Endothelial cell of hepatic sinusoid (primary cell): ENCODE results near the gene FAM120A.
"Not testable (repeated sequence)": the region's sequence is repeated elsewhere in the genome, so short reads cannot be mapped to it uniquely, and the experiment has no call there.

Experiments used
- in situ Hi-C: cut with HindIII; loops from 2 replicates; pipeline ENCODE4 v1.10.0; 2017; ENCODE audit warnings: low sequenced_read_pairs

FAM120A gene, protein sequence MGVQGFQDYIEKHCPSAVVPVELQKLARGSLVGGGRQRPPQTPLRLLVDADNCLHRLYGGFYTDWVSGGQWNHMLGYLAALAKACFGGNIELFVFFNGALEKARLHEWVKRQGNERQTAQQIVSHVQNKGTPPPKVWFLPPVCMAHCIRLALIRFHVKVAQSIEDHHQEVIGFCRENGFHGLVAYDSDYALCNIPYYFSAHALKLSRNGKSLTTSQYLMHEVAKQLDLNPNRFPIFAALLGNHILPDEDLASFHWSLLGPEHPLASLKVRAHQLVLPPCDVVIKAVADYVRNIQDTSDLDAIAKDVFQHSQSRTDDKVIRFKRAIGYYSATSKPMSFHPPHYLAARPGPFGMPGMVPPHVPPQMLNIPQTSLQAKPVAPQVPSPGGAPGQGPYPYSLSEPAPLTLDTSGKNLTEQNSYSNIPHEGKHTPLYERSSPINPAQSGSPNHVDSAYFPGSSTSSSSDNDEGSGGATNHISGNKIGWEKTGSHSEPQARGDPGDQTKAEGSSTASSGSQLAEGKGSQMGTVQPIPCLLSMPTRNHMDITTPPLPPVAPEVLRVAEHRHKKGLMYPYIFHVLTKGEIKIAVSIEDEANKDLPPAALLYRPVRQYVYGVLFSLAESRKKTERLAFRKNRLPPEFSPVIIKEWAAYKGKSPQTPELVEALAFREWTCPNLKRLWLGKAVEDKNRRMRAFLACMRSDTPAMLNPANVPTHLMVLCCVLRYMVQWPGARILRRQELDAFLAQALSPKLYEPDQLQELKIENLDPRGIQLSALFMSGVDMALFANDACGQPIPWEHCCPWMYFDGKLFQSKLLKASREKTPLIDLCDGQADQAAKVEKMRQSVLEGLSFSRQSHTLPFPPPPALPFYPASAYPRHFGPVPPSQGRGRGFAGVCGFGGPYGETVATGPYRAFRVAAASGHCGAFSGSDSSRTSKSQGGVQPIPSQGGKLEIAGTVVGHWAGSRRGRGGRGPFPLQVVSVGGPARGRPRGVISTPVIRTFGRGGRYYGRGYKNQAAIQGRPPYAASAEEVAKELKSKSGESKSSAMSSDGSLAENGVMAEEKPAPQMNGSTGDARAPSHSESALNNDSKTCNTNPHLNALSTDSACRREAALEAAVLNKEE

DNA sequence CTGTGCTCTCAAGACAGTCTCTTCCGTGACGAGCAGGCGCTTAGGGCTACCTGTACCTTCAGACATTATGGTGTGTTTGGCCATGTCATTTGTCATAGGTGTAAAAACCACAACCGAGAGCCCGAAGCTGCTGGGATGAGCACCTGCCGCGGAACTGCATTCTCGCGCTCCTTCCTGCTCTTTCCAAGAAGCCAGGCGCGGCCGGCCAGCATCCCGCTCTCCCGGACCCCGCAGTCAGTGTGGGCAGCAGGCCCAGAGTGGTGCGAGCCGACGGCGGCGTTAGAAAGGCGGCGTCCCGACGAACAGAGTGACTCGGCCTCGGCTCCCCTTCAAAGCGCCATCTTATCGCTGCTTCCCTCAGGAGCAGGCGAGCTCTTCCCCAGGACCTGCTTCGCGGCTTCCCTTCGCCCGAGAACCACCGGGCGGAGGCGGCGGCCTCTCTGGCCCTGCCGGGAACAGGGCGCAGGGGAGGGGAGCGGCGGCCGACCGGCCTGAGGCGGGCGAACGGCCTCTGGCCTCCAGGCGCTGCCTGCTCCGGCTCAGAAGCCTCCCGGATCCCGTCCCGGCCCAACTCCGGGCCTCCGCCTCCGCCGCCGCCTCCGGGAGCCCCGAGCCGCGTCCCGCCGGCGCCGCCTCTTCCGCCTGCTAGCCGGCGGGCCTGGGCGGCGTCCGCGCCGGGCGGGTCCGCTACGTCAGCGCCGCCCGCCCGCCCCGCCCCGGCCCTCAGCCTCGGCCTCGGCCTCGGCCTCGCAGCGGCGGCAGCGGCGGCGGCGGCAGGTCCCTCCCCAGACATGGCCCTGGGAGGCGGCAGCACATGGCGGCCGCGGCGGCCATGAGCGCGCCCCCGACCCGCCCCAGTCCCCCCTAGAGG is at the start of gene FAM120A:
Gene FAM120A (plus strand): TSS at position 741 of the 871 bp plus-strand sequence. CDS start 231 bp downstream, outside the sequence.
- in situ Hi-C loops = no loop called here

DNA sequence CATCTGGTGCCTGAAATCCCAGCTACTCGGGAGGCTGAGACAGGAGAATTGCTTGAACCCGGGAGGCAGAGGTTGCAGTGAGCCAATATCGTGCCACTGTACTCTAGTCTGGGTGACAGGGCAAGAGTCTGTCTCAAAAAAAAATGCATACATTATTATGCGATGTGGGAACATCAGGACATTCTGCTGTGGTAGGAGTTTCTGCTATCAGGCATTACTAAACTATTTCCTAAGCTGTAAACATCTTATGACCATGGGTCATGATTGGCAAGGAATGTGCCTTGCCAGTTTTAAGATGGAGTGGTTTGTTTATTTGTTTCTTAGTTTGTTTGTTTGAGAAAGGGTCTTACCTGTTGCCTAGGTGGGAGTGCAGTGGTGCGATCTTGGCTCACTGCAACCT is 45.1 kb upstream of the FAM120A start:
- in situ Hi-C loops = no loop called here

DNA sequence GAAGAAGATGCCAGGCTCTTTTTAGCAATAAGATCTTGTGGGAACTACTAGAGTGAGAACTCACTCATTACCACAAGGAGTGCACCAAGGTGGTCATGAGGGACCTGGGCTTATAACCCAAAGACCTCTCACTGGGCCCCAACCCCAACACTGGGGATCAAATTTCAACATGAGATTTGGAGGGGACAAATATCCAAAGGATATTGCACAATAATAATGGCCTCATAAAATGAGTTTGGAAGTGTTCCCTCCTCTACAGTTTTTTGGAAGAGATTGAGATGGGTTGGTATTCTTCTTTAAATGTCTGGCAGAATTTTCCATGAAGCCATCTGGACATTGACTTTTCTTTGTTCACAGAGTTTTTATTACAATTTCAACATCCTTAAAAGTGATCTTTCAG is 38.0 kb upstream of the FAM120A start:
- in situ Hi-C loops = loop anchor here (5.0 kb wide), 1 partner anchor 64 kb away; no protein-coding TSS in a partner anchor

DNA sequence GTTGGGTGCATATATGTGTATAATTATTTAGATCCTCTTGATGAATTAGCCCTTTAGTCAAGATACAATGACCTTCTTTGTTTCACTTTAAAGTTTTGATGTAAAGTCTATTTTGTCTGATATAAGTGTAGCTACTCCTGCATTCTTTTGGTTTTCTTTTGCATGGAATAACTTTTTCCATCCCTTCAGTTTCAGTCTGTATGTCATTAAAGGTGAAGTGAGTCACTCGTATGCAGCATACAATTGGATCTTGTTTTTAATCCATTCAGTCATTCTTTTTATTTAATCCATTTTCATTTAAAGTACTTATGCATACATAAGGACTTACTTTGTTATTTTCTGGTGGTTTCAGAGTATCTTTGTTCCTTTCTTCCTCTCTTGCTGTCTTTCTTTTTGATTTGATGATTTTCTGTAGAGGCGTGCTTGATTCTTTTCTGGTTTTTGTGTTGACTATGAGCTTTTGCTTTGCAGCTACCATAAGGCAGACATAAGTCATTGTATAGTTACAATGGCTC is 36.3 kb upstream of the FAM120A start:
- in situ Hi-C loops = no loop called here

DNA sequence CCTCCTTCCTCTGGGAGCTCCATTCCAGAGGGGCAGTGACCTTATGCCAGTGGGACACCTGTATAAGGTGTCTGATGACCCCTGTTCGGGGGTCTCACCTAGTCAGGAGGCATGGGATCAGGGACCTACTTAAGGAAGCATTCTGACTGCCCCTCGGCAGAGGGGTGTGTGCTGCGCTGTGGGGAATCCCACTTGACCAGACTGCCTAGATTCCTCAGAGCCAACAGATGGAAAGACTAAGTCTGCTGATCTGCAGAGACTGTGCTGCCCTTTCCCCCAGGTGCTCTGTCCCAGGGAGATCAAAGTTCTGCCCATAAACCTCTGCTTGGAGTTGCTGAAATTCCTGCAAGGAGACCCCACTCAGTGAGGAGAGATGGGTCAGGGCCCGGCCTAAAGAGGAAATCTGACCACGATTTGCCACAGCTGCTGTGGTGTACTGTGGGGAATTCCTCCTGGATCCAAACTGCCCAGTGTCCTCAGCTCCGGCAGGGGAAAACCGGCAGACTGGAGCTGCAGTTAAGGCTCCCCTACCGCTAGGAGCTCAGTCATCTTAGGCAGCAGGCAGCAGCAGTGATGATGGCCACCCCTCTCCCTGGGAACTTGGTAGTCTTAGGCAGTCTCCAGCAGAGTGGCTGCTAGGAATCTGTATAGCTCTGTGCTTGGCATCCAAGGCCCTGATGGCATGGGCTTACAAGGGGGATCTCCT is 34.8 kb upstream of the FAM120A start:
- in situ Hi-C loops = no loop called here

DNA sequence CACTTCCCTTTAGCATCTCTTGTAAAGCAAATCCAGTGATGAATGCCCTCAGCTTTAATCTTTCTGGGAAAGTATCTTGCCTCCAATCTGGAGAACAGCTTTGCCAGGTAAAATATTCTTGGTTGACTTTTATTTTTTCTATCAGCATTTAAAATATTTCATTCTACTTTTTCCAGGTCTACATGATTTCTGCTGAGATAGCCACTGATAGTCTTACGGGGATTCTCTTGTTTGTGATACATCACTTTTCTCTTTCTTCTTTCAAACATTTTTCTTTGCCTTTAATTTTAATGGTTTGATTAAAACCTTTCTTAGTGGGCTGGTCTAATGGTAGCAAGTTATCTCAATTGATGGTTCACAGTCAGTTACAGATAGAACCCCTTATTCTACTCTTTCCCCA is 33.9 kb upstream of the FAM120A start:
- in situ Hi-C loops = no loop called here

DNA sequence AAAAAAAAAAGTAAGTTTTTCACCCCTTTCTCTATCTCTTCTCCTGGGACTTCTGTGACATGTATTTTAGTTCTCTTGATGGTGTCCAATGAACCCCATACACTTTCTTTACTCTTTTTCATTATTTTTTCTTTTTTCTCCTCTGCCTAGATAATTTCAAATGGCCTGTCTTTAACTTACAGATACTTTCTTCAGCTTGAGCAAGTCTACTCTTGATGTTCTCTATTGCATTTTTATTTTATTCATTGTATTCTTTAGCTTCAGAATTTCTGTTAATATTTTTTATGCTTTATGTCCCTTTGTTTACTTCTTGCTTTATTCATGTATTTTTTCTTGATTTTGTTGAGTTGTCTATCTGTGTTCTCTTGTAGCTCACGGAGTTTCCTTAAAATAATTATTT is 32.5 kb upstream of the FAM120A start:
- in situ Hi-C loops = no loop called here

DNA sequence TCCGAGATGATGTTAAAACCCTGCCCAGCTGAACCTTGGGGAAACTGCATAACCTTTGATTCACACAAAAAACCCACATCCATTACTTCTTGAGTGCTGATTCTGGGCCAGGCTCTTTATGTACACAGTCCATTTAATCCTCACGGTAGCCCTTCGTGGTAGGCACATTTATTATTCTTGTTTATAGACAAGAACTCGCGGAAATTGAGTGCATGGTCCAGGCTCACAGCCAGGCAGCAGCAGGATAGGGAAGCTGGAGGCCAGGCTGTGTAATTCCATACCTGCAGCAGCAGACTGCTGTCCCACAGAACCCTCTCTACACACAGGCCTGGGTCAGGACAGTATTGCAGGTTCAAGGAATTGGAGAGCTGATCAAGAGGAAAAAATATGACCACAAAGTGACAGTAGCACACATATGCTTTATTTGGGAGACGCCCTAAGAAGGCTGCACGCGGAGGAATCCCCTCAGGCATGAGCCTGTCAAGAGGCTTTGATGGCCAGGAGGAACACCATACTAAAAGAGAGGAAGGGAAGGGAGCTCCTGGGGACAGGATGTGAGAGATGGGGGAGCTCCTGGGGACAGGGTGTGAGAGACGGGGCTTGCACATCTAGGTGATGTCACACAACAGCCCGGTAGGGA is 28.4 kb upstream of the FAM120A start:
- in situ Hi-C loops = no loop called here

DNA sequence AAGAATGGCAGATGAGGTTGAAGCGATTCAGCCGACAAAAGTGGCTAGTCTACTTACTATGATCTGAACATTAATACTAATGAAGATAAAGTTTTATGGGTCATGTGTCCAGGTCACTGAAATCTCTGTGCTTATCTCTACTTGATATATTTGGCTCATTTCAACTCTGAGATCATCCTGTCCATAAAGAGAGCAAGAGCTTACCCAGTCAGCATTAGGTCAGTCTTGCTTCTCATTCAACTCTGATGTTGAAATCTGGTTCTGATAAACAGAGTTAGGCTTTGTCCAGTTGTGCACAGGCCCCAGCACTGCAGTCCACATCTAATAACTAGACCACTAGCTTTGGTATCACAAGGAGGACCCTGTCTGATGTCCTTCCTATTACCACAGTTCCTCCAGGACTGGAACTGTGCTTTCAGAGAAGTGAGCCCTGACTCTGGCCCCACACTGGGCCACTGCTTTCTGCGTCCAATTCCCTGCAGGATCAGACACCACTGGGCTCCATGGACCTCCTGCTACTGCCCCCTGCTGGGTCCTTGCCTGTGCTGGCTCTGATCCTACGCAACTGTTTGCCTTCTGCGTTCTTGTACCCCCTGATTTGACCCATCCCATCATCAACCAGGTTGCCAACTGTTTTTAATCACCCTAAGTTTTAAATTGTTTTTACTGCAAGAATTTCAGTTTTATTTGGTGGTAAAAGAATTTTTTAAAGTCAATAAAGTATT is 23.7 kb upstream of the FAM120A start:
- in situ Hi-C loops = no loop called here

DNA sequence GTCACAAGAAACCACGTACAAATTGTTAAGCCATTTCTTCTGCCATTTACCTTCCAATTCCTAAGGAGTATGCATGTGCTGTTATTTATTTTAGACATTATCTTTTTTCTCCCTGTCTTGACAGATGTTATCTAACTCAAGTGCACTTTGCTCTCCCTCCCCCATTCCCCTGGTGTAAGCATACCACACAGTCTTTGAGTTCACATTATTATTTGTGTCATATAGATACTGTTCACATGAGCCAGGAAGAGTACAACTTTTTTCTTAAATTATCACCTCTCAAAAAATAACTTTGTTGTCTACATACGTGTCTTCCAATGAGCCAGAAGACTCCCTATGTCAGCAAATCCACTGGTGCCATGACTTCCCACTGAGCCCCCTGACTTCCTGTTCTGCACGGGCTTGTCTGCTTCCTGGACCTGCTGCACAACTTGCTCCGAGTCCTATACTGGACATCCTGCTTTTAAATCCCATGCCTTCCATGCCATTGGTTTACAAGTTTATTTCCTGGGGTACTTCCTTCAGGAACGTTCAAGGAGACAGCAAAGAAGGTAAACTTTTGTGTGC is 19.9 kb upstream of the FAM120A start:
- in situ Hi-C loops = no loop called here

DNA sequence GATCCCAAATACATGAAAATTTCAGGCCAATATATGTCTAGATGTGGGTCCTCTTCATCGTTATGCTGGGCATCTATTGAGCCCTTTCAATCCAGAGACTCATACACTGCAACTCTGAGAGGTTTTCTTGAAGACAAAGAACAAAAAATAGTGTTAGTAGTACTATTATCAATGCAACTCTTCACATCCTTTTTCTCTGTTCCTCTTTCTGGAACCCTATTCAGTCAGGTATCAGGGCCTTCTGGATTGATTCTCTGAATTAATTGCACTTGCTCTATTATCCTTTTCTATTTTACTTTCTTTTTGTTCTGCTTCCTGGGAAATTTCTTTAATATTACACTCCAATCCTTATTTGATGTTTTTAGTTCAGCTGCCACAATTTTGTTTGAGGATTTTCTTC is 18.5 kb upstream of the FAM120A start:
- in situ Hi-C loops = no loop called here

DNA sequence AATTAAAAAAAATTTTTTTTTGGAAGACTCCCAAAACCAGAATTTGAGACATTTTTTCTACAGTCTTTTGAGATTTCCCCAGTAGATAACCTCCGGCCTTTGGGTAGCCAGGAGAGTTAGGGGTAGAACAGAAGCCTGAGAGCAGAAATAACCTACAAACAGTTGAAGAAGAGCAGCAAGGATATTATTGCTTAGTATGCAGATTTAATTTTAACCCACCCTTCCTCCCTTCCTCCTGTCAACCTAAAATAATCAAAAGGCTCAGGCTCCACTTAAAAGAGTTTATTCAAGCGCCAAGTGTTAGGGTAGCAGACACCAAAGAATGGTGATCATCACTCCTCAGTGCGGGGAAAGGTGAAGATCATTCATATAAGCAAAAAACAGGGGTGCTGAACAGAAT is 17.4 kb upstream of the FAM120A start:
- in situ Hi-C loops = no loop called here

DNA sequence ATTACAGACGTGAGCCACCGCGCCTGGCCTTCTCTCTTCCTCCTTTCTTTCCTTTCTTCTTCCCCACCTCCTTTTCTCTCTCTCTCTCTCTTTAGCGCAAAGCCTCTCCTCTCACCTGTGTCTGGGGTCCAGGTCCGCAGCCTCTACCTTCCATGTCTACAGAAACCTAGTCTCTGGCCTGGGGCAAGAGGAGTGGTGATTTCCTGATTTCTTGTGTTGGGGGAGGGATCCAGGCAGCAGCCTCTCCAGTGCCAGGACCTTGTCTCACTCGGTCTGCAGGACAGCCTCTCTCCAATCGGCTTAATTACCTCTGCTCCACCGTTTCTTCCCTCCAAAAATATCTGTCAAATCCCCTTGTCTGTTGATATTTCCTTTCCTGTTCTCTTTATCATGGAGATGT is 16.1 kb upstream of the FAM120A start:
- in situ Hi-C loops = no loop called here

DNA sequence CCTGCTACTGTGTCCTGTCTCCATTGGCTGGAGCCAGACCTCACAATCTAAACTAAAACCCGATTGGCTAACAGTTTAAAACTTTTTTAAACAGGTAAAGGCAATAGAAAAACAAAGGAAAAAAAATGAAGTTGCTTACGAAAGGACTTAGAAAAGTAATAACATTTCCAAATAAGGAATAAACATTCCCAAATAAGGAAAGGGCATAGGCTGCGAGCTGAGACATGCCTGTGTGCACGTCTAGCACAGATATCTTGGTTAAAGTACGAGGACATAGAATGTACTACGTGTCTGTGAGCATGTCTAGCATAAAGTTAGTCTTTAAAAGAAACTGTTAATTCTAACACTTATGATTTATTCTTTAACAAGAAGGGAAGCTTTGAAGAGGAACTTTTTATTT is 15.3 kb upstream of the FAM120A start:
- in situ Hi-C loops = no loop called here

DNA sequence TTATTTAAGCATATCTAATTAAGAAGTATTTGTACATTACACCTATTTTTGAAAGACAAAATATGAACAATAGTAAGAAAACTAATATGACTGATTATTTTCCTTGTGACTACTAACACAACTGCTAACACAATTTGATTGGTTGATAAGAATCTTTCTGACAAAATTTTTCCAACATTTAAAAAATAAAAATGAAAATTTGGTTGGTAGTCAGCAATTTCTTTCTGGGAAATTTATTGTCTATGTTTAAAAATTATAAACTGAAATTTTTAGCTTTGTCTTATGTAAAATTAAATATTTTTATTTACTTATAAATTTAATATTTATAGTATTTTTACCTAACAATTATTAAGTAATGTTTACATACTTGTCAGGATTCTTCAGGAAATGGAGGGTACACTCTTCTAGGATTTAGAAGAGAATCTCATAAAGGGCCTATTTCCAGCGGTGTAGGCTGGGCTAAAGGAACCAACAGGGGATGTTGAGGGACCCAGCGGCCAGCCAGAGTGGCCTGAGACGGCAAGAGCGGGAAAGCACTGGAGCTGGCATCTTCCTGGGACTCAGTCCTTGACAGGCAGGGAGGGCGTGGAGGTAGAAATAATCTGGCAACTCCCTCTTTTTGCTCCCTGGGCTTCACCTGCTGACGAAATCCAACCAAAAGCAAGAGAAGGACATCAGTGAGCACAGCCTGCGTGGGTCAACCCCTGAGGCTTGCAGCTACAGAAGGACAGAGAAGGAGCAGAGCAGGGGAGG is 14.7 kb upstream of the FAM120A start:
- in situ Hi-C loops = no loop called here

DNA sequence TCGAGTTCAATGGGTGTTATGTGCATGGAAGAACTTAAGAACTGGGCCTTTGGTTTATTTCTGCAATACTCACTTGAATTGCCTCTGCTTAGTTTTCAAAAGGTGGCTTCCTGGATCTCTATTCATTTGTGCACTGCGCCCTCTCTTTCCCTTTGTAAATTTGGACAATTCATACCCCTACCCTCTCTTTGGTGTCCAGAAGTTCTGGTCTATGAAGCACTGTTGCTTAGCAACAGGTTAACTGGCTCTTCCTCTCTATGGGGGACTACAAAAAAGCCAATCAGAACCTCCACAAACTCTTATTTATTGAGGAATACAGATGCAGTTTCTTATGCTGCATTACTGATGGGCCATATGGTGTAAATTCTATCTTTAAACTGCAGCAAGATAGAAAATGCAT is 13.5 kb upstream of the FAM120A start:
- in situ Hi-C loops = no loop called here

DNA sequence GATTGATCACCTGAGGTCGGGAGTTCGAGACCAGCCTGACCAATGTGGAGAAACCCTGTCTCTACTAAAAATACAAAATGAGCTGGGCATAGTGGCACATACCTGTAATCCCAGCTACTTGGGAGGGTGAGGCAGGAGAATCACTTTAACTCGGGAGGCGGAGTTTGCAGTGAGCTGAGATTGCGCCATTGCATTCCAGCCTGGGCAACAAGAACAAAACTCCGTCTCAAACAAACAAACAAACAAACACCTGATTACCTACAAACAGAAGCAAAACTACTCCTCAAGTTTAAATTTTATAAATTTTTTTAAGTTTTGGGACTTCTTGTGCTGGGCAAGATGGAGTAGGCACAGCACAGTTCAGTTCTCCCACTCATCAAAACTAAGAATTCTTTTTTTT is 12.2 kb upstream of the FAM120A start:
- in situ Hi-C loops = not testable (repeated sequence)
